A204.1 (cell line): ENCODE results near the gene CAPN2.

Source experiments
- FAIRE-seq: peaks from 2 replicates; lab custom pipeline; 2012; peaks lifted over from hg19 to GRCh38; lab: Jason Lieb, UNC

Gene CAPN2

DNA sequence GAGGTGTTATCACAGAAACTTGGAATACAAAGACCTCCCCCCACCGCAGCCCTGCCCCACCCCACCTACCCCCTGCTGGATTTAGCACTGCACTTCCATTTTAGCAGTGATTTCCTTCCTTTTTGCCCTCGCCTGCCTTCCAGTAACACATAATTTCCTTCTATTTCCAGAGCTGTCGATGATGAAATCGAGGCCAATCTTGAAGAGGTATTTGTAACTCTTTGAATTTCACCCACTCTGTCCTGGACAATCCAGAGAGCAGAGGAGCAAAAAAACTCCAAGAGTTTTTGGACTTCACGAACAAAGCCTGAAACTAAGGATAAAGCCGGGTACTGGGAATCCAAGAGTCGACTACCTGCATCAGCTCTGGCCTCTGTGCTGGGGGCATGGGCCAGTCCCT lies 49.1 kb downstream of the CAPN2 start:
- FAIRE-seq, result no peak

DNA sequence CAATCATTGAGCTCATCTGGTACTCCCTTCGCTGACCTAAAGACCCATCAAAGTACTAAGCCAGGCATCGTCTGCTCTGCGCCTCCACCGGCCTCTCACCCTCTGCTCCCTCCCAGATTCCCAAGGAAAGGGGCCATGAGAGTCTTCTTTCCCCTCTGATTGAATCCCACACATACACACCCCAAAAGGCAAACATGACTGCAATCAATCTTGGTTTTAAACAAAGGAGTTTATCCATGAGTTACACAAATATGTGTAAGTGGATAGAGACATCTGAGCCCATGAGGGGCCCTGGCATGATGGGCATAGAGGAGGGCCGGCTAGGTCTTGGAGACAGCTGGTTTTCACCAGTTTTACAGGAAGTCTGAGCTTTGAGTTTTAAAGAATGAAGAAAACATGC lies 50.9 kb downstream of the CAPN2 start:
- FAIRE-seq, result no peak

DNA sequence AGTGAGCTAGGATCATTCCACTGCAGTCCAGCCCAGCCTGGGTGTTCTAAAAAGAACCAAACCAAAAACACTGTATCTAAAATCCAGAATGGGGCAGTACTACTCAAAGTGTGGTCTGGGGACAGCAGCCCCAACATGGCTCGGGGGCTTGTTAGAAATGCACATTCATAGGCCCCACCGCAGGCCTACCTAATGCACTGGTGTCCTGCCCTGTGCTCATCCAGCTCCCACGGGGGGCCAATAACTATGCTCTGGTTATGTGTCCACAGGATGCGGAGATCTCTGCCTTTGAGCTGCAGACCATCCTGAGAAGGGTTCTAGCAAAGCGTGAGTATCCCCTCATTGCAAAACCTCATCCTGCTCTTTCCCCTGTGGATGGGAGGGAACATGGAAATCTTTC lies 51.5 kb downstream of the CAPN2 start:
- FAIRE-seq, result no peak

DNA sequence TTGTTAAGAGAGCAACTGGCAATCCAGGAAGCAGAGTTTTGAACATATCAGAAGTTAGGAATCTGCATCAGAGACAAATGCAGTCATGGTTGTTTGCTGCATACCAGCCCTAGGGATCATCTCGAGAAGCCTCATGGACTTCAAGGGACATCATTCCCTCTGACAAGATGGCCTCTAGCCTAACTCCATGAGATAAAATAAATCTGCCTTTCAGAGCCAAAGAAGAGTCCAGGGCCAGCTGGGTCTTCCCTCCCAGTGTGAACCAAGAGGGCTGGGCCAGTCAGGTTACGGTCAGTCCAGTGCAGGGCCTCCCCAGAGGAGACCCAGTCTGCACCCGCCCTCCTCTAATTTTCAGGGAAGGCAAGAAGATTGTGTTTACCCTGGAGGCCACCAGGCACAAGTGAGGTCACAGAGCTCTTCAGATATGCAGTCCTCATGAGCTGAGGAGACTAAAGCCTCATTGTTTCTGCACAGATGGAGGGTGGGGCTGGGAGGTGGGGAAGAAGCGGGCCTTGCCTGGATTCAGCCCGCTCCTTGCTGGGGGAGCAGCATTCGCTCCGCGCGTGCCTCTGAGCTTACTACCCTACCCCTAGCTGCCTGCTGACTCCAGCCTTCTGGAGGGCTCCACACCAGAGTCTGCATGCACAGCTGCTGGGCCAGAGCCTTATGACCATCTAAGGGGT lies 52.8 kb downstream of the CAPN2 start:
- no peak for FAIRE-seq

DNA sequence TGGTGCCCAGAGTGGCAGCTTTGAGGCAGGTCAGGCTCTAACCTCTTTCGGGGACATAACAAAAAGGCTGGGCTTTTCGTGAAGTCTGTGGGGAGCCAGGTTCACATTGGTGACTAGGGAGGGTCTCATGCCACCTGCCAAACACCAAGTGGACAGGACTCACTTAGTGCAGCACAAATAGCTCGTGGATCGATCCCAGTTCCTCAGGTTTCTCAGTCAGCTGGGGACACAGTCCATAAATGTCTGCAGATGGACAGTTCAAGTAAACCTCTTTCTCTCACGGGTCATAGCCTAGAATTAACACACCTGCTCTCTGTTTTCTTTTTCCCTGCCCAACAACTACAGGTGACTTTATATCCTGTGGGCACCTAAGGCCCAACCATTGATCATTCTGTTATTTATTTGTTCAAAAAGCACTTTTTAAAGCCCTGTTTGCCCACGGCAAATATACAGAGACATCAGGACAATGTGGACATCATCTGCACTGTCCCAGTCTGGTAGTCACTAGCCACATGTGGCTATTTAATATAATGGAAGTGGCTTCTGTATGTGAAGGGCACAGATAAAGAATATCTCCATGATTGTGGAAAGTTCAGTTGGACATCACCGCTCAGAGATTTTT lies 53.5 kb downstream of the CAPN2 start:
- no peak for FAIRE-seq

DNA sequence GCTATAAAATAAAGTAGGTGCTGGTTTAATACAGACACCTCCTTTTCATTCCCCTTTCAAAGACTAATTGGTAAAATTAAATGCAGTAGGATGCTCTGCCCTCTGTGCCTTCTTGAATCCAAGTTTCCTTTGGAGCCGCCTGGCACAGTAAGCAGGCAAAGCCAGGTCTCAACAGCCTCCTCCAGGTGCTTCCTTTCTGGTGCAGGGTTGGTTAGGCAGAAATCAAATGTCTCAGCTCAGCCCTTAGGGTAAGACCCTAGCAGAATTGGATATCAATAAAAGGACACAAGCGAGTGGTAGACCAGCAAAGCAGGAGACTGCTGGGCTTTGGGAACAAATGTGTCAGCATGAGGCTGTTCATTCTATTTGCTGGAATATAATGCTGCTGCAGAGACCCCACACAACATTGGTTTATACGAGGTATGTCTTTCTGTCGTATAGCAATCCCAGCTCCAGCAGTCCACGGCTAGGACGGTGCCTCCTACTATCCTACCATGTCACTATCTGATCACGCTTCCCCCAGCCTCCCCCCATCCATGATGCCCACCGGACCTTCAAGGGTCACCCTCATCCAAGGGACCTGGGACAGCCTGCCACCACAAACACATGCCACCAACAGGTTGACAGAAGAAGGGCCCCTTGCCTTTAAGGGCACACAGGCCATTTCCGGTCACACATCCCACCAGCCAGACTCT lies 58.4 kb downstream of the CAPN2 start:
- FAIRE-seq, result no peak

DNA sequence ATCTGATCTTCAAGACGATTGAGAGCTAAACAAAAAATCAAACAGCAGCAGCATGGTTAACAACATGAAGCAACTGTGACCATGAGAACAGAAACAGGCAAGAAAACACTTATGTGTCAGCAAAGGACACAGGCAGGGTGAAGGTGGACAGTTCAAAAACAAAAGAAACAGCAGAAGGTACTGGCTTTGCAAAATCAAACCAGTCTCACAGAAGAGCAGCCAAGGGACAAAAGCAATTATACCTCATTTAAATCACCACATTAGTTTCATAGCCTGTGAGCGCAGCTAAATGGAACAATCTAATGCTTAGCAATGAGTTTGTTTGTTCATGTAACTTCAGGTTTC lies 59.1 kb downstream of the CAPN2 start:
- no peak for FAIRE-seq

DNA sequence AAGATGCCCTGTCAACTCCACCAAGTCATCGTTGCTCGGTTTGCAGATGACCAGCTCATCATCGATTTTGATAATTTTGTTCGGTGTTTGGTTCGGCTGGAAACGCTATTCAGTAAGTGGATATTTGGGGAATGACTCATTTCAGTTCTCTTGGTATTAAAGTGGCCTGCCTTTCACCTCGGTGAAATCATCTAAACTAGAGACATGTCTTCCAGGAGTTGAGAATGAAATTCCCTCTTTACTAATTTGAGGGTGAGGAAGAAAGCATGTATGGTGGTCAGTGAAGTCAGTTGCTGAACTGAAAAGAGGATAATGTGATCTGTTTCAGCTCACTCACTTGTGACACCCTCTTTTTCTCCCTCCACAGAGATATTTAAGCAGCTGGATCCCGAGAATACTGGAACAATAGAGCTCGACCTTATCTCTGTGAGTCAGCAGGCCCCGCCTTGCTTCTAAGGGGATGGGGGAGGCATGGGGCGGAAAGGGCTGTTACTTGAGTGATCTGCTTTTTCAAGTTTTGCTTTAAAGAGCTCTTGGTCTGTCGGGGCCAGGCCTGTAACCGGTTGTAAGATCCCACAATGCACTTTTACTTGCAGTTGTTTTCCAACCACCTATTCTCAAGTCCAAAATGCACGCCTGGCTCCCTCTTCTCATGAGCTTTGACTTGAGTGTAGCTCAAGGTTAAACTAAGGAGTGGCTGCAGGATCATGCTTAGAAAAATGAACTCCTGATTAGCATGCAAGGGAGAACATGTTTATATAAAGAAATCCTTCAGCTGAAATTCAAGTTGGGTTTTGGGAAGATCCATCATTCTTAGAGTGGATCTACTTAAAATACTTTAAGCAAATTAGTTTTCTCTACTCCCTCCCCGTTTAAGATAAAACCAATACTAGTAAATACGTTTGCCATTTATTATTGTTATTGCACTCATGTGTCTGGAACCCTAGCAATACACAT lies 59.8 kb downstream of the CAPN2 start:
- no peak for FAIRE-seq

DNA sequence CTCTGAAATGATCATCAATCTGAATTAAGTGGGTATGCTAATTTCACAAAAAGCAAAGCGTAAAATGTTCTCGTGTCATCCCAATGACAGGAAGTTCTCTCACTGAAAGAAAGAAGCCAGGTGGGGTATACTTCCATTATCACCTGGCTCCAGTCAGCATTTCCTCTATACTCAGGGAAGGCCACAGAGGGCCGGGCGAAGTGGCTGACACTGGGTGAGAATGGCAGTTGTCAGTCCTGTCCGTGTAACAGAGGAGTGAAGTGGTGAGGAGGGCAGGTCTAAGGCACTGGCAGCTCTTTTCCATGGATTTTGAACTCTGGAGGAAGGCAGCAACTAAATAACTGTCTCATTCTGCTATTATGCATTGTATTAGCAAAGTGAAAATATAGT lies 60.4 kb downstream of the CAPN2 start:
- FAIRE-seq, result no peak

DNA sequence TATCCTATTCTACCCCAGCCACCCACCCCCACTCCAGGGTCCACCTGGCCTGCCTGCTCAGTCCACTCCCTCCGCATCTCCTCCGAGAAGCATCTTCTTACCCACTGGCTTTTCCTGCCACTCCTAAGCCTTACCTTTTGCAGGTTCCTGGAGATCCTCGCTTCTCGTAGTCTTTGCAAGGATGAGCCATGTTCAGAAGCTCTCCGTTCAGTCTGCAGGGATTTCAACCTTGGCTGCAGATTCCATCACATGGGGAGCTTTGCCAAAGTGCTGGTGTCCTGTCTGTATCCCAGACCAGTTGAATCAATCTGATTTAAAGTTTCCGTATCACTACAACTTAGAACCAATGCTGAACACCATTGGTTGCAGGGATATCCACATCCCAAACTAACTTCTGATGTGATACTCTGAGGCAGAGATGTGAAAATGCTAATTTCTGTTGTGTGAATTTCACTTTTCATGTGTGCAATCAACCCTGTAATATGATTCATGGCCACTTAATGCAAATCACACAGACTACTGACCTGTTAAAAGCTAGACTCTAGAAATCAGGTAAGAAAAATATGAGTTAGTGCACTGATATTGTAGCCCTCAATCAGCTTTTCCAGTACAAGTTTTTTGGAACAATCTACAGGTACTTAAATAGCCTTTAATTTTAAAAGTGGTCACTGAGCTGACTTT lies 61.9 kb downstream of the CAPN2 start:
- FAIRE-seq, result no peak

DNA sequence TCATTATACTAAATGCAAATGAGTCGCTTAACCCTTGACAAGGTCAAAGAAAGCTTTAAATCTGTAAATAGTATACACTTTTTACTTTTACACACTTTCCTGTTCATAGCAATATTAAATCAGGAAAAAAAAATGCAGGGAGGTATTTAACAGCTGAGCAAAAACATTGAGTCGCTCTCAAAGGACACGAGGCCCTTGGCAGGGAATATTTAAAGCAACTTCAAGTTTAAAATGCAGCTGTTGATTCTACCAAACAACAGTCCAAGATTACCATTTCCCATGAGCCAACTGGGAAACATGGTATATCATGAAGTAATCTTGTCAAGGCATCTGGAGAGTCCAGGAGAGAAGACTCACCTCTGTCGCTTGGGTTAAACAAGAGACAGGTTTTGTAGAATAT lies 62.7 kb downstream of the CAPN2 start:
- FAIRE-seq, result no peak

DNA sequence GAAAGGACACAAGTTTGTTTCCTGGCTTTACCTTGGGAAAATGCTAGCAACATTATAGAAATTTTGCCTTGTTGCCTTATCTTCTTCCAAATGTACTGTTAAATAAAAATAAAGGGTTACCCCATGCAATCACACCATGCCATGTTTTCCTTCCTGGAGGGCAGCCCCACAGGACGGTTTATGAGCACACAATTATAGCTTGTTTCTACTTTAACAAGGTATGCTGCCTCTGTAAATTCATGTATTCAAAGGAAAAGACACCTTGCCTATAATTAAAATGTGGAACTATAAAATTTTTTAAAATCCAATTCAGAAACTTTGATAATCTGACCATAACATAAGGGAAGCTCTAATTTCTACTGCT lies 63.4 kb downstream of the CAPN2 start:
- FAIRE-seq, result no peak

DNA sequence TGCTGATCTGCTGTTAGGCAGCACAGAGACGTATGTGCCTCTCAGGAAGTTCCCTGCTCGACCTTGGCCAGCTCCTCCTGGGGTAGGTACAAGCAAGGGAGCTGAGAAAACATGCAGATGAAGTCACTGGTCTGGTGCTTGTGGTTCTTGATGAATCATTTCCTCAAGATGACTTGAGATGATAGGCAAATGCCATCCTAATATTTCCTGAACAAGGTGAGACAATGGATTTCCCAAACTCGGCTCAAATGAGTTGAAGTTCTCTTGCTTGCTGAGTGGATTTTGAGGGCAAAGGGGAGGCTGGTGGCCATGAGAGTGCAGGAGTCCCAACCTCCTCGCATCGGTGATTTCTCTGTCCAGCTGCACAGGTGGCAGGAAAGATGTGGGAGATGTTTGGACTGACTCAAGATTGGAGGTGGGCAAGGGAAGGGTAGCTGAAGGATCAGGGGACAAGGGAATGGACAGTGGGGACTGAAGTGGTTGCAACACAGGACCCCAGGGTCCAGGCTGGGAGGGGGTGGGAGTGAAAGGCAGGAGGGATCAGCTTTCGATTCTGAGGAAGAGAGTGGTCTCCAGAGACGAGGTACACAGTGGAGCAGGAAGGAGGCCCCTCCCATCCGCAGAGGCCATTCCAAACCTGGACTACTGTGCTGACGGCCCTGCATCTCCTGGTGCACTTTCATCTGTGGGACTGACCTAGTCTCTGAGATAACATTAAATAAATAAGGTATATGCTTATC lies 63.9 kb downstream of the CAPN2 start:
- no peak for FAIRE-seq

DNA sequence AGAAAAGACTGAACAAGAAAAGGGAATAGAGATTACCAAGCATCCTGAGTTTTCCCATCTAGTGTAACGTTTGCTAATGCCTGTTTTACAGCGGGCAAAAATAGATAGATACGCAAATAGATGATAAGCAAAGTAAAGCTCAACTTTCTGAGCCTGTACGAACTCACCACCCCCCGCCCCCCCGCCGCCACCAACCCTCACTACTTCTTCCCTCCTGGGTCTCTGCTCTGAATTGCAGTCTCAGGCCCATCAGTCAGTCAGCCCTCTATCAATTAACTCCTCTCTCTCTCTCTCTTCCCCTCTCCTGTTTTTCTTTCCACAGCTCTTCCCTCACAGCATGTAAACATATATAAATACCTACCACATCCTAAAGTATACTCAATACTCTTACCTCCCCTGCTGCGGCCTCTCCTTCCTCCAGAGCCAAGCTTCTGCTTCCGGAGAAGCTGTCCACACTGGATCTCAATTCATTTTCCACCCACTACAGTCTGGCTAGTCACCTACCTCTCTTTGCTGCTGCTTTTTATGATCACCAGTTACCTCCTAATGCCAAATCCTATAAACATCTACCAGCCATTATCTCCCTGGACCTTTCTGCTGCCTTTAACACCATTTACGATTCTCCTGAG lies 64.6 kb downstream of the CAPN2 start:
- no peak for FAIRE-seq

DNA sequence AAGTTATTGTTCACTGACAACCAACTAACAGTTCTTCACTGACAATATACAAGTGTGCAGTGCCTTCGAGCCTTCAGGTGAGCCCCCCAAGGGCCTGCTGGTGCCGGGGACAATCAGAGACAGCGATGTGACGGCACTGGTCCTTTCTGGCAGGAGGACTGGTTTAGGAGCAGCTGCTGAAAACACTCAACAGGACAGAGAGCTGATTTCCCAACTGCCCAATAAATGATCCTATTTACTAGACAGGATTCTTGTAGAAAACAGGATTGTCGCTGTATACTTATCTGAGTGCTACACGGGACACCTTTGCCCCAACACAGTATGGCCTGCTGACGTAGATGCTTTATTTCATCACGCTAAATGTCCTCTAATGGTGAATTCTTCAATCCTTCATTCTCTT lies 68.0 kb downstream of the CAPN2 start:
- no peak for FAIRE-seq

DNA sequence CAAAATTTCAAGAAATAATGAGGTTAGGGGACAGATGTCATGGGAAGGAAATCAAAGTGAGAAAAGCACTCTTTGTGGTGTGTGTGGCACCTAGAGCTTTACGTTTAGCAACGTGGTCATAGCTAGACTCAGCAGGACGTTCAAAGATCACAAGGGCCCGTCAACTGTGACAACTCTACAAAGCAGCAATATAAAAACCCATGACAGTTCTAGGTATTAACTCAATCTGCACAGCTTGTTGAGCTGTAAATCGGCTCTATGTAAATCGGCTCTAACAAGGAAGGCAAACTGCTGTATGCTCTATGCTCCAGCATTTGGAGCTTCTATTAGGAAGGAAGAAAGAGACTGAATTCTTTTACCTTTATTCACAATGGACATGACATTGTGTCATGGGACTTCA lies 68.6 kb downstream of the CAPN2 start:
- FAIRE-seq, result no peak

DNA sequence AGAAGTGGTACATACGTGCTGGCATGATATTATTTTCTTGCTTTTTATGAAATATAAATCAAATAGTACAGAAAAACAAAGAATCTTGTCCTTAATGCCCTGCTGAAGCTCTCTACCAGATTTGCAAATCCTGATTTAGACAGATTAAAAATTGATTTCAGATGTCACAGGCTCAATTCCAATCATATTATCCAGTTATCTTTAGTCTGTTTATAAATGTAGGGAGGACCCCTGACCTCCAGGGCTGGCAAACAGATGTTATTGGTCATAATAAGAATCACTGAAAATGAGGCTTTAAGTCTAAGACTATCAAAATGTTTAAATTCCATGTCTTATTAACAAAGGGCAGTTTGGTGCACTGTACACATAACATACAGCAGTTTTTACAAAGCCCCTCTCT lies 71.3 kb downstream of the CAPN2 start:
- no peak for FAIRE-seq

DNA sequence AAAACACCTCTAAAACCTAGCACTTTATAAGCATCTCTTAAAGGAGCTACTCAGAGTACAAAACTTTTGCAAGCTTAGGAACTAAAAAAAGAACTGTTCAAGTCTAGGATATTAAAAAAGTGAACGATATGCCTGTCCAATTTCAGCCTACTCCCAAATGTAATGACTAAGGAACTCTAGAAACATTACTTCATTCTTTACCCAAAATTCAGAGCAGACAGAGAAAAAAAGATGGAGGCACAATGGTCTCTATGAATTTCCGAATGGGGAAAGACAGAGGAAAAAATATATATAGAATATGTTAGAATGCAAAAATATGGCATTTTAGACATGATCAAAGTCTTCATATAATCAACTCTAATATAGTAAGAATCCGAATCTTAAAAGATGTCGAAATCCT lies 72.2 kb downstream of the CAPN2 start:
- FAIRE-seq, result no peak

DNA sequence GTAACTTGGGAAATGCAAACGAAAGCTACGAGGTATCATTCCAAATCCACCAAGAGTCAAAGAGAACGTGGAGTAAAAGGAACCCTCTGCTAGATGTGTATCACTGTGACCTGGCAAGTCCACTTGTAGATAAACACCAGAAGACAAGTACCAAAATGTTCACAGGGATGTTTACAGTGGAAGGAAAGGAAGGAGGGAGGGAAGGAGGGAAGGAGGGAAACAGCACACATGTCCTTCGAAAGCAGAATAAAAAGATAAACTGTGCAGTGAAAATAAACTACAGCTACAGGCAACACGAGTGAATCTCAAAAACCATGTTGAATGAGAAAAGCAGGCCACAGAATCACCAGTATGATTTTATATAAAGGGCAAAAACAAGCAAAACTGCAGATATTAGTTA lies 73.5 kb downstream of the CAPN2 start:
- no peak for FAIRE-seq

DNA sequence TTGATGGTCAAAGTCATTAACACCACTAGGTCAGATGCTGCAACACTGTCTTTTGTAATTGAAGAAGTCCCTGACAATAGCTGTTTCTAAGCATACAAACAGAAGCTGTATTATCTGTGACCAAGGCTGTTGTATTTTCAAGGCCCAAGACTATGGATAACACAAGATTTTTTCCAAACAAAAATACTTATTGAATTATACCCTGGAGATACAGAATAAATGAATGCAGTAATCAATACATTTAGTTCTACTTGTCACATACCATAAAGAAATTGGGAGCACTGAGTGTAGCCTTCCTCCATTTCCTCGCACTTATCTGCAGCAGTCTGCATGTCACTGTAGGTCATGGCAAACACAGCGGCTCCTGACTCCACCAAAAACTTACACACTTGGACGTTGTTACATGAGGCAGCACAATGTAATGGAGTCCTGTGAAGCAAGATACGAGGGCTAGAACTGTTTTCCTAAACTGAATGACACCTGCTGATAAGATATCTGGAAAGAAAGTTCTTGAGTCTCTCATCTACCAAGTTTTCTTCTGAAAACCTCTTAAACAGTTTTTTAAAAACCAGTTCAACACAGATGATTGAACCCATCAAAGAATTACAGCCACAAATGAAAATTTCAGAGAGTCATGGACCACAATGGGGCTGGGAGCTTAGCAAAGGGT lies 76.5 kb downstream of the CAPN2 start:
- FAIRE-seq, result no peak

DNA sequence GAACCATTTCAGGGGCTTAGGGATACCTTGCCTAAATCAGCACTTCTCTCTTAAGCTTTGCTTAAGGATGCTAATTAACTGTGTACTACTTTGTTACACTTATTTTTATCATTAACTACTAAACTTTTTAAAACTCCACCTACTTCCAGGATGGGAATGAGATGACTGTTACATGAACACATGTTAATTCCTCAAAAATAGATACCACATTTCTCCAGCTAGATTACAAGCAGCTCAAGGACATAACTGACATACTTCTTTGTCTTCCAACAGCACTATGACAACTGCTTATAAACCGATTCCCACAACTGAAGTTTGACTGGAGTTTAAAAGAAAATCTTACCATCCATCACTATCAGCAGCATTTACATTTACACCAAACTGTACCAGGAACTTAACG lies 79.7 kb downstream of the CAPN2 start:
- FAIRE-seq, result no peak
